HG02884 (cell line): ENCODE measurements around the gene EML6.

Experiments used
- ATAC-seq: cut with Tn5 transposase; IDR thresholded peaks from one replicate; pipeline ENCODE4 v1.9.1; 2021; ENCODE audit warnings: mild to moderate bottlenecking, moderate library complexity; ENCODE audit not compliant: unreplicated experiment

The EML6 gene

DNA sequence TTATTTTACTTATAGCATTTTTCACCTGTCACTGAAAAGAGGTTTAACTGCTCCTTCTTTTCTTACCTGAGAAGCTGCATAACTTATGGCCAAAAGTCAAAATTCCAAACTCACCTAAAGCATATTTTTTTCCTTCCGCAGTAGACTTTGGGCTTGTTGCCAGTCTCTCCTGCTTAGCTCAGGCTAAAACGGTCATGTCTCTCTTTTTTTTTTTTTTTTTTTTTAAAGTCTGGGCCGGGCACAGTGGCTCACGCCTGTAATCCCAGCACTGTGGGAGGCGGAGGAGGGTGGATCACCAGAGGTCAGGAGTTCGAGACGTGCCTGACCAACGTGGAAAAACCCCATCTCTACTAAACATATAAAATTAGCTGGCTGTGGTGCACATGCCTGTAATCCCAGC is 213.3 kb downstream of the EML6 start:
- no peak for ATAC-seq

DNA sequence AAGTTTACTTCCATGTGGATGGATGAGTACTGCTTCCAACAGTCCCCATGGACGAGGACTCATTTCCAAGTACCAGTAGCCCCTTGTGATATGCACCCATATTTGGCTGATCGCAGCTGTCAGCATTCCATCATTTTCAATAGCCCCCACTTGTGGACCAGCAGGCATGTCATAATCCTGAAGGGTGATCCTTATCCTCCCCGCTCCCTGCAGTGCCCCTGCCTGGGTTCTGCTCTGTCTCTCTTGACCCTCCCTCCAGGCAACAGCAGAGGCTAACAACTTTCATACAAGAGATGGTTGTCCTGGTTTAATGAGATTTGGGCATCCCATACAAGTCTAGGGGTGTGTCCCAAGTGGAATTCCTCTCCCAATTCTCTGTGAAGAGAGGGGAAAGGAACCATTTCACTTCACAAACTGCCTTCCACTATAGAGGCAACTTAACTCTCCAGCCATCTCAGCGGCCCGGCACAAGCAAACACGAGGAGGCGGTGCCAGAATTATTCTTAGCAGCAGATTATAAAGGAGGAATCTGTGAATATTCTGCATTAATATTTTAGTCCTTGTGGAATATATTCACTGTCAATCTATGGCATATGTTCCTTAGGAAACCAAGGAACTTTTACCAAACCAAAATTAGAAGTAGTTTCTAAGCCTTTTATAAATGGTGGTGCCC is 216.1 kb downstream of the EML6 start:
- no peak for ATAC-seq

DNA sequence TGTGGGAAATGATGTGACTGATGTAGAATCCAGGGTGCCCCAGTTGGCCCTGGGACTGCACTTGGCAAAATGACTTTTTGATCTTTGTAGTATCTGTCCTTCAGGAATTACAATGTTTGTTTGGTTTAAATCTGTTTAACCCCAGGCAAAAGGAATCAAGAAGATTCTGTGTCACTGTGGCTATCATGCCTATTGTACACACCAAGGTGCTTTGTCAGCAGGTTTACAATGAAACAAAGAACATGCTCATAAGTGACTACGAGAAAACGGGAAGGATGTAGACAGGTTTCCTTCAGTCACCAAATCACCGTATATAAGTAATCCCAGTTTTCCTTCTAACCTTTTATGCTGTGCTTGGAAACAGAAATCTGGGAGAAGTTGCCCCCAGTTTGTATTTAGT is 217.3 kb downstream of the EML6 start:
- ATAC-seq, result no peak

- no peak for ATAC-seq
These were observed 218.0 kb downstream of the EML6 start for GRCh38 chr2:54941248-54941984.

DNA sequence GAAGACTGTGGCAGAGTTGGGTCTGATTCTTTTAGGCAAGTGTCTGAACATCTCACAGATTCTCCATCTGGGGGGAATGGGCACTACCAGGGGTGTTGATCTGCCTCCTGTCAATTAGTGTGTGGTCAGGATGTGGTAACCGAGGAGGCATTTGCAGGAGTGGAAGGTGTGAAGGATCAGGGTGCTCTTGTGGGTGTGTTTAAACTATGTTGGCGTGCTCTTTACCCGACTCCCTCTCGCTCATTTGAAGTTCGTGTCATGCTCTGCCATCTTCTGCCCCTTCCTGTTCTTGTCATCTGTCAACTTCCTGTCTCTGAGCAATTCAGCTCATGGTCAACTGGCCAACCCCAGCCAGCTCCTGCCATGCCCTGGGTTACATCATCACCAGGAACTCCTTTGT is 218.9 kb downstream of the EML6 start:
- no peak for ATAC-seq

GRCh38 chr2:54944724-54945326 is 221.4 kb downstream of the EML6 start:
- no peak for ATAC-seq

DNA sequence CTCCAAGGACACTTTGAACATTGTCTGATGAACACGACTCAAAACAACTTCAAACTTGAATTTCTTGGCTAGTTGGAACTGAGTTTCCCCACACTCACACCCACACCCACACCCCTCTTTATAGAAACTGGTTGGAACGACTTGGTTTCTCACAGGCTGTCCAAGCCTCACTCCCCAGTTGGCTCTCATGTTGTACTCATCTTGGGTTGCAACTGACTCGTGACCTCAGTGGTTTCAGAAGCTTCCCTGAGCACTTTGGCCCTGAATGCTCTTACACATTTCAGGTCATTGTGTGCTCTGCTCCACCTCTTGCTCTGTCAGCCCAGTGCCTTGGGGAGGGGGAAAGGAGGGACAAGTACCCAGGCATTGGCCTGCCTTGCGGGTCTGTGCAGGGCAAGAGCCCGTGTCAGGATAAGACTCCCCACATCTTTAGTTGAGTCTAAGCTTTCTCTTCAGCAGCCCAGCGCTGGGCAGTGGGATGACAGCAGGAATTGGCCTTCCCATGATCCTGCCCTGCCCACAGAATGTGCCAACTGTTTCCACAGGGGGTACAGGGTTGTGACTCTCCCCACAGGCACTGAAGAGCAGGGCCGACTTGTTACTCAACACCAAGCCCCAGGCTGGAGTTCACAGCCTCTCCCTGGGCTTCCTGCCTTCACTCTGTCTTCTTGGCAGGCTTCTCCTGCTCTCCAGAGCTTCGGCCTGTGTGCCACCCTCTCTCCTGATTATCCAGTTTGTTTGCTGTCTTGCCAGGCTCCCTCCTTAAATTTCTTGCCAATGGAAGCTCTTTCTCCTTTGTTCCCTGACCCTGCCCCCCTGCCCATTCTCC is 222.1 kb downstream of the EML6 start:
- ATAC-seq, result peak; percentile 67

DNA sequence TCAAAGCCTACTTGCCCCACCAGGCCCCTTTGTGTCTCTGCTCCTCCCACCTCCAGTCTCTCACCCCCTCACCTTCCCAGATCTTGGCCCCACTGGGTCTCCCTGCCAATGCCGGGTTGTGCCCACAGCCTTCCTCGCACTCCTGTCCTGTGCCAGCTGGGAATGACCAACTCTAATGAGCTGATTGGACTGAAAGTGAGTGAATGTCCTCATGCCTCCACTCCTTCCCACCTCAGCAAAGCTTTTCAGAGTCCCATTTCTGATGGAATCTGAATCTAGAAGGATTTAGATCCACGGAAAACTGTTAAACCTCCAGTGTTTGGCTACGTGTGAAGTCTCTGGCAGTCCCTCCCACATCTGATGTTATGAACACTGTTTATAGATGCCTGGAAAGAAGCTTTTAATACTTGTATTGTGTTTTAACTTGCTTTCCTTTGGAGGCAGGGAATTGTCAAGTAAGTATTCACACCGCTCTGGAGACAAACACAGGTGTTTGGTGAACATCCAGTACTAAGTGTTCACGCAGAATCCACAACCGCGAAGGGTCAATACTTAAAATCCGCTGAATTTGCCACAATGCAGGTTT is 222.9 kb downstream of the EML6 start:
- ATAC-seq, result no peak

- no peak for ATAC-seq
These were observed 223.7 kb downstream of the EML6 start for GRCh38 chr2:54947136-54947535.

- ATAC-seq, result no peak
These were observed 224.2 kb downstream of the EML6 start for GRCh38 chr2:54947646-54948045.

DNA sequence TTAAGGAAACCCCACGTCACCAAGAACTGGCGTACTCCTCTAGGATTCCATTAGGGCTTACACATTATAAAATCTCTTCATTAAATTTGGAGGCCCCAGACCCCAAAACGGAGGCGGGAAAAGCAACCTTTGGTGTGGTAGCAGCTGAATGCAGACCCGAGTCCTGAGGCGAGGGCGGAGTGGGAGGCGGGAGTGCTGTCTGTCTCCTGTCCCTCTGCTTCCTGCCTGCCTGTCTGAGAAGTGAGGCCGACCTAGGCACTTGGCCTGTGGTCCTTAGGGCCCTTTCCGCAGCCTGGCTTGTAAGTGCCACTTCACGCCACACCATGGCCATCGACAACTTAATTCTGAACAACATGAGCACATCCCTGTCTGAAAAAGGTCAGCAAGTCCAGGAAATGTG is 224.7 kb downstream of the EML6 start:
- ATAC-seq, result no peak

- no peak for ATAC-seq
These were observed 226.0 kb downstream of the EML6 start for GRCh38 chr2:54949431-54949830.

DNA sequence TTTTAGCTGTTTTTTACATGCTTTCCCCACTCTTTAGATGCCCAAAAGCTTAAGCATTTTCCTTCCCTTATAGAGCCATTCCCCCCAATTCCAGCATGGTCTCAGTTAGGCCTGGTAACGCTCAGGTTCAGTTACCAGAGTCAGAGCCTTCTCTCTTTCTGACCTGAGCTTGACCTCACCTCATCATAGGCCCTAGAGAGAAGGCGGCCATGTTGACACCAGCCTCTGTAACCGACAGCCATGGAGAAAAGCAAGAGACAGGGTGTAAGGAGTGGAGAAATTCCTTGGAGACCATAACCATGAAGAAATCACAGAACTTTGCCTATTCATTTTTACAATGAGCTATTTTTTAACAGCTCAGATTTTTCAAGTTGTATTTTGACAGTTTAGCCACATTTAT is 227.3 kb downstream of the EML6 start:
- ATAC-seq, result no peak

DNA sequence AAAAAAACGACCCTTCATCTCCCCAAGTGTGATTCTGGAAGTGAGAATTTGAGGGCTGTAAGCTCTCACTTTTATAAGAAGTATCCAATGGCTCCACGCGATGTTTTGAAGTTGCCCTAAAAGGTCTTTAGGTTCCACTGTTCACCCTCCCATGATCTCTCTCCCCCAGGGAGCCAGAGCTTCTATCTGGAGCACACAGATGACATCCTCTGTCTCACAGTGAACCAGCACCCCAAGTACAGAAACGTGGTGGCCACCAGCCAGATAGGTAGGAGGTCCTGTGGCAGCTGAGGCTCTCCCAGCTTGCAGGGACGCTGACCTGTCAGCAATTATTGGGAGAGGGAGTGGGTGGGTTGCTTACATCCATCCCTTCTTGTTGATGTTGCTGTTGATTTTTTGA is 229.0 kb downstream of the EML6 start:
- no peak for ATAC-seq

- no peak for ATAC-seq
These were observed 229.6 kb downstream of the EML6 start for GRCh38 chr2:54952978-54953456.

- ATAC-seq, result no peak
These were observed 230.7 kb downstream of the EML6 start for GRCh38 chr2:54954158-54954557.

DNA sequence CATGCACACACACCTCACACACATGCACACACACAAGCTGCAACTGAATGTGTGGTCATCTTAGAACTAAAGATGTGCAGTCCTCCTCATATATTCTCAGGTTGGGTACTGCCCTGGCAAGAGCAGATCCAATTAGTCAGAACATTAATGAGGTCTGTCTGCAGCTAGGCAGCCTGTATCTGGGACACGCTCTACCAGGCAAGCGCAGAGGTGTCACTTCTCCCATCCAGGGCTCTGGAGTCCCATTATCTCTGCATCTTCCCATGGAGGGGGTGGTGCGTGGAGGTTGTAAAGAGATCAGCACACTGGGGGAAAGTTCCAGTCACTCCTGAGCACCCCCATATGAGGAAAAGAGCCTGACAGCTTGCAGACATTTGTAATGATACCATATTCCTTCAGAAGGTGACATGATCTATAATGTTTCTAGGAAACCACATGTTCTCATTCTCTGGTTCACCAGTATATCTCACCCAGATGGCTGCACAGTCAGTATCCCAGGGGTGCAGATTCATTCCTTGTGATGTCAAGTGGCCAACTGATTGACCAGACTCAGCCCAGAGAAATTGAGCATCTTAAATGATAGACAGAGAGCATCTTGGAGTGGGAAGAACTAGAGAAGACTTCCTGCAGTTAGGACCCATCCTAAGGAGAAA is 231.4 kb downstream of the EML6 start:
- ATAC-seq, result no peak

- ATAC-seq, result no peak
These were observed 232.1 kb downstream of the EML6 start for GRCh38 chr2:54955358-54956110.

DNA sequence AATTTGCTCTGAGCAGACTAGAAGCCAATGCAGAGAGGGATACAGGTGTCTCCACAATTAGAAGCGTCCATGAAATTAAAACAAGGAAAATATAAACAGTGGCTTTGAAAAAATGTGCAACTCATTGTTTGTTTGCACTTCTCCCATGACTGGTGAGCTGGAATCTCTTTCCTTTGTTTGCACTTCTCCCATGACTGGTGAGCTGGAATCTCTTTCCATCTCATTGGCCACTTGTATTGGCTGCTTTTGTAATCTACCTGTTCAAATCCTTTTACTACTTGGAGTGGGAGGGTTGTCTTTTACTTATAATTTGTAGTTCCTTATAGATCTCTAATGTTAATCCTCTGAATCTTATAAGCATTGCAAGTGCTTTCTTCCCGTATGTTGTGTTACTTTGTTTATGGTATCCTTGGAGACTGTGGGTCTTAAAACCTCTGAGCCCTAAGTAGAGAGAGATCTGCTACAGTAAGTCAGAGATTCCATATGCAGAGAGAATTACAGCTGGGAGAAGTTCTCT is 232.7 kb downstream of the EML6 start:
- ATAC-seq, result no peak
